ENCODE measurements around the gene SUMO3.

GRCh38 chr21:44803651-44804050 lies 14.2 kb downstream of the SUMO3 start:
- TF ChIP-seq CTCF (IDR thresholded peaks at IDR 0.05) (no peak), POLR2AphosphoS5 (IDR thresholded peaks at IDR 0.05) (no peak), POLR2A (IDR thresholded peaks at IDR 0.05) (no peak)
